Sigmoid colon (tissue), 7 donors: ENCODE data around the gene TNP2. TPM values are rescaled to one million over a fixed set of nuclear protein-coding genes. Genes with fewer than 3 reads are reported as not detected.

Experiments
- DNase-seq: peaks from one replicate; pipeline ENCODE4 v3.0.0-alpha.2; 2019
- H3K27ac ChIP-seq, 4 donors: fragments of 200-600 bp; sonication (generic); one replicate each; pipeline ENCODE4 v1.5.1; 2016 to 2019; ENCODE audit warnings: mild to moderate bottlenecking in 1 of 4
- H3K27me3 ChIP-seq, 3 donors: fragments of 200-600 bp; sonication (generic); one replicate each; pipeline ENCODE4 v1.5.1; 2019; ENCODE audit warnings: mild to moderate bottlenecking in 1 of 3
- H3K36me3 ChIP-seq, 4 donors: fragments of 200-600 bp; sonication (generic); one replicate each; pipeline ENCODE4 v1.5.1; 2016 to 2019
- H3K4me1 ChIP-seq, 4 donors: fragments of 200-600 bp; sonication (generic); one replicate each; pipeline ENCODE4 v1.5.1; 2017 to 2019
- H3K4me3 ChIP-seq, 4 donors: fragments of 200-600 bp; sonication (generic); one replicate each; pipeline ENCODE4 v1.5.1; 2017 to 2019; ENCODE audit warnings: mild to moderate bottlenecking in 2 of 4, moderate library complexity in 1 of 4
- H3K9me3 ChIP-seq, 4 donors: fragments of 200-600 bp in 3 of 4; sonication (generic) in 3 of 4; one replicate each; pipeline versions ENCODE4 v1.5.1 to v1.6.1; 2013 to 2019
- EP300 ChIP-seq, 4 donors: sonication (generic); formaldehyde crosslinking; IDR thresholded peaks; one replicate each; pipeline ENCODE4 v1.6.1; 2017; ENCODE audit warnings: antibody characterized with exemption in 4 of 4
- POLR2A ChIP-seq, 2 donors: fragments of 450-650 bp; IDR thresholded peaks; one replicate each; pipeline ENCODE4 v1.6.1; 2016; ENCODE audit warnings: antibody characterized with exemption in 2 of 2, mild to moderate bottlenecking in 2 of 2, moderate library complexity in 2 of 2
- POLR2AphosphoS5 ChIP-seq, 4 donors: sonication (generic); formaldehyde crosslinking; IDR thresholded peaks; one replicate each; pipeline ENCODE4 v1.6.1; 2017; ENCODE audit warnings: antibody characterized with exemption in 4 of 4
- WGBS, 2 donors: extraction: QIAGEN DNeasy Blood & Tissue Kit; methylation state at CpG; one replicate each; pipeline ENCODE4 v1.1.7; 2013; 5-methylcytosine and 5-hydroxymethylcytosine counted together
- intact Hi-C: fragments of 100-400 bp; cut with DNase I; formaldehyde crosslinking; loops from one replicate; pipeline ENCODE4 v1.15.1; 2023
- polyA plus RNA-seq, 3 donors: library from polyadenylated mRNA; stranded (reverse); fragments of 200-250 nt; gene quantifications; one replicate each; pipeline ENCODE4 v1.2.3, GENCODE V29; 2013
- total RNA-seq, 4 donors: library from RNA; depleted of rRNA; stranded (reverse); fragments of >200 nt; gene quantifications; one replicate each; pipeline ENCODE4 v1.1.0, GENCODE V29; 2016
- TF ChIP-seq, protein P1 (sequence below), 4 experiments: fragments of 450-650 bp in 3 of 4; fragments of 200-600 bp in 1 of 4; IDR thresholded peaks; one replicate each; pipeline ENCODE4 v1.5.1; 2016 to 2019; ENCODE audit warnings: antibody characterized with exemption in 4 of 4, mild to moderate bottlenecking in 3 of 4, moderate library complexity in 2 of 4
- donor health status: healthy with polysubstance abuse.
- donor health status: Bipolar disorder and iron deficiency.
- donor health status: healthy.

The TNP2 gene
- total and polyA plus RNA-seq, 7 donors = not detected

- H3K27me3 ChIP-seq = no peaks in the 10 kb centered on the region
- no peaks in the 10 kb centered on the region for H3K36me3 ChIP-seq
- H3K27ac ChIP-seq = no peak overlapping the region
- intact Hi-C loops = no loop called here
- TF ChIP-seq, protein P1, sequence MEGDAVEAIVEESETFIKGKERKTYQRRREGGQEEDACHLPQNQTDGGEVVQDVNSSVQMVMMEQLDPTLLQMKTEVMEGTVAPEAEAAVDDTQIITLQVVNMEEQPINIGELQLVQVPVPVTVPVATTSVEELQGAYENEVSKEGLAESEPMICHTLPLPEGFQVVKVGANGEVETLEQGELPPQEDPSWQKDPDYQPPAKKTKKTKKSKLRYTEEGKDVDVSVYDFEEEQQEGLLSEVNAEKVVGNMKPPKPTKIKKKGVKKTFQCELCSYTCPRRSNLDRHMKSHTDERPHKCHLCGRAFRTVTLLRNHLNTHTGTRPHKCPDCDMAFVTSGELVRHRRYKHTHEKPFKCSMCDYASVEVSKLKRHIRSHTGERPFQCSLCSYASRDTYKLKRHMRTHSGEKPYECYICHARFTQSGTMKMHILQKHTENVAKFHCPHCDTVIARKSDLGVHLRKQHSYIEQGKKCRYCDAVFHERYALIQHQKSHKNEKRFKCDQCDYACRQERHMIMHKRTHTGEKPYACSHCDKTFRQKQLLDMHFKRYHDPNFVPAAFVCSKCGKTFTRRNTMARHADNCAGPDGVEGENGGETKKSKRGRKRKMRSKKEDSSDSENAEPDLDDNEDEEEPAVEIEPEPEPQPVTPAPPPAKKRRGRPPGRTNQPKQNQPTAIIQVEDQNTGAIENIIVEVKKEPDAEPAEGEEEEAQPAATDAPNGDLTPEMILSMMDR (IDR thresholded peaks at IDR 0.05) = no peak
- TF ChIP-seq POLR2A (IDR thresholded peaks at IDR 0.05) = no peak
- no peak for TF ChIP-seq EP300 (IDR thresholded peaks at IDR 0.05)
- TF ChIP-seq POLR2AphosphoS5 (IDR thresholded peaks at IDR 0.05) = no peak
- H3K9me3 ChIP-seq = no peaks in the 10 kb centered on the region
- H3K4me1 ChIP-seq = peaks cover 0 to 3% (median 0%) of the 10 kb centered on the region in 4 donors
- 97% methylated on average over 8 of the region's 8 CpGs for WGBS, 2 donors
- no peak overlapping the region for H3K4me3 ChIP-seq
- no peak for DNase-seq
Observed at GRCh38 chr16:11314309-11314894, 45.3 kb upstream of the TNP2 start.

- DNase-seq = no peak
- no peak overlapping the region for H3K27ac ChIP-seq
- no peaks in the 10 kb centered on the region for H3K9me3 ChIP-seq
- no peak for TF ChIP-seq EP300 (IDR thresholded peaks at IDR 0.05)
- no peak for TF ChIP-seq POLR2AphosphoS5 (IDR thresholded peaks at IDR 0.05)
- TF ChIP-seq, protein P1 (IDR thresholded peaks at IDR 0.05) = no peak
- TF ChIP-seq POLR2A (IDR thresholded peaks at IDR 0.05) = no peak
- H3K4me3 ChIP-seq = no peak overlapping the region
- WGBS, 2 donors = 95 to 97% methylated on average over 9 of the region's 9 CpGs
- intact Hi-C loops = no loop called here
- peaks cover 0 to 3% (median 0%) of the 10 kb centered on the region in 4 donors for H3K4me1 ChIP-seq
- H3K27me3 ChIP-seq = no peaks in the 10 kb centered on the region
- no peaks in the 10 kb centered on the region for H3K36me3 ChIP-seq
Observed at GRCh38 chr16:11313493-11314308, 44.6 kb upstream of the TNP2 start.

DNA sequence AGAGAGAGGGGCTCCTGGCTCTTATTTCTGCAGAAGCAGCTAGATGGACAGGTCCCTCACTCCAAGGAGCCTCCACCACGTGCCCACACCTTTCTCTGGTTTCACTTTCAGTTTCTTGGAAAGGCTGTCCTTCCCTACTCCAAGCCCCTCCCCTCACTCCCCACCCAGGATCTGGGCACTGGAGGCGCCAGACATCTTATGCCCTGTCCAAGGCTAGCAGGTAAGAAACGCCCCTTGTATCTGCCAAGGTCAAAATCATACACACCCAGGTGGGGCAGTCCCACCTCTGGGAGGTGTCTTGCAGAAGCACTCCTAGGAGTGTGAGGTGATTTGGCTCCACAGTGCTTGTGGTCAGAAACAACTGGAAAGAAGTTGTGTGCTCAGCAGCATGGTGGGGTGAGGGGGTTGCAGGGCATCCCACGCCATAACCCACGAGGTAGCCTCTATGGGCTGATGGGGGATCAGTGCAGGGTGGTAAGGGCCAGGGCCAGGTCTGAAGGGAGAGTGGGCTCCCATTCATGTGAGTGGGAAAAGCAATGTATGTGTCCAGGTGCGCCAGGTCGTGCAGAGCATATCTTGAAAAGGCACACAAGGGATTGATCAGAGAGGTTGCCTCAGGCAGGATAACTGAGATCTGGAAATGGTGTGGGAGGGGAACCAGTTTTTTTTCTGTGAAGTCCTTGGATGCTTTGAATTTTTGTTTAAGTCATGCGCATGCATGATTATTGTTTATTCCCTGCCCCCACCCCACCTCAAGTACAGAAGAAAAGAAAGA is 43.8 kb upstream of the TNP2 start:
- no peak overlapping the region for H3K4me3 ChIP-seq
- no peaks in the 10 kb centered on the region for H3K9me3 ChIP-seq
- no peak for TF ChIP-seq POLR2AphosphoS5 (IDR thresholded peaks at IDR 0.05)
- TF ChIP-seq, protein P1 (IDR thresholded peaks at IDR 0.05) = no peak
- TF ChIP-seq POLR2A (IDR thresholded peaks at IDR 0.05) = no peak
- no peak for TF ChIP-seq EP300 (IDR thresholded peaks at IDR 0.05)
- peaks cover 0 to 3% (median 0%) of the 10 kb centered on the region in 4 donors for H3K4me1 ChIP-seq
- no peaks in the 10 kb centered on the region for H3K36me3 ChIP-seq
- H3K27me3 ChIP-seq = no peaks in the 10 kb centered on the region
- WGBS, 2 donors = 52 to 60% methylated on average over 8 of the region's 8 CpGs
- no peak for DNase-seq
- H3K27ac ChIP-seq = no peak overlapping the region
- intact Hi-C loops = no loop called here

DNA sequence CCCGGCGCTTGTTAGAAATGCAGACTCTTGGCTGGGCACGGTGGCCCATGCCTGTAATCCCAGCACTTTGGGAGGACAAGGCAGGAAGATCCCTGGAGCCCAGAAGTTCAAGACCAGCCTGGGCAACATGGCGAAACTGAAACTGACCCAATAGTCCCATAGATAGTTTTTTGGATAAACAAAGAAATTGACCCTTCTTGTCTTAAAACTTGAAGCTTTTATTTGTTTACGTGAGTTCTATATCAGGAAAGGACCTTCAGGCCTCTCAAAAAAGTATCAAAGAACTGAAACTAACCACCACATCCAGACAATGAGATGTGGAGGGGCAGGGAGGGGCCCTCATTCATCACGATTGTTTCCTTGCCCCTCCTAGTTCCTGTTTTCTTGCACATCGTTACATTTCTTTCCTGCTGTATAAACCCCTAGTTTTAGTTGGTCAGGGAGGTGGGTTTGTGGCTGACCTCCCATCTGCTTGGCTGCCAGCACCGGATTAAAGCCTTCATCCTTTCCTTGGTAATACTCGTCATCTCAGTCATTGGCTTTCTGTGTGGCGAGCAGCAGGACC is 42.0 kb upstream of the TNP2 start:
- H3K9me3 ChIP-seq = no peaks in the 10 kb centered on the region
- H3K4me1 ChIP-seq = peaks cover 0 to 3% (median 0%) of the 10 kb centered on the region in 4 donors
- TF ChIP-seq EP300 (IDR thresholded peaks at IDR 0.05) = no peak
- TF ChIP-seq, protein P1 (IDR thresholded peaks at IDR 0.05) = no peak
- TF ChIP-seq POLR2A (IDR thresholded peaks at IDR 0.05) = no peak
- no peak for TF ChIP-seq POLR2AphosphoS5 (IDR thresholded peaks at IDR 0.05)
- no peaks in the 10 kb centered on the region for H3K36me3 ChIP-seq
- 54 to 72% methylated on average over 10 of the region's 10 CpGs for WGBS, 2 donors
- no peak overlapping the region for H3K4me3 ChIP-seq
- no peak for DNase-seq
- intact Hi-C loops = no loop called here
- no peak overlapping the region for H3K27ac ChIP-seq
- H3K27me3 ChIP-seq = no peaks in the 10 kb centered on the region
